Activated CD4-positive, alpha-beta T cell treated with anti-CD3 and anti-CD28 coated beads for 24 hours (primary cell): Measurements from ENCODE around the gene YTHDC1.
A peak's percentile ranks its signal among the peaks of the same experiment; 100 is the strongest.
"Not testable (repeated sequence)": the region's sequence is repeated elsewhere in the genome, so short reads cannot be mapped to it uniquely, and the experiment has no call there.

Experiments
- DNase-seq, 2 donors: peaks; one replicate each; pipeline ENCODE4 v3.0.0-alpha.2; 2020; ENCODE audit warnings: low read depth in 2 of 2

YTHDC1 gene

DNA sequence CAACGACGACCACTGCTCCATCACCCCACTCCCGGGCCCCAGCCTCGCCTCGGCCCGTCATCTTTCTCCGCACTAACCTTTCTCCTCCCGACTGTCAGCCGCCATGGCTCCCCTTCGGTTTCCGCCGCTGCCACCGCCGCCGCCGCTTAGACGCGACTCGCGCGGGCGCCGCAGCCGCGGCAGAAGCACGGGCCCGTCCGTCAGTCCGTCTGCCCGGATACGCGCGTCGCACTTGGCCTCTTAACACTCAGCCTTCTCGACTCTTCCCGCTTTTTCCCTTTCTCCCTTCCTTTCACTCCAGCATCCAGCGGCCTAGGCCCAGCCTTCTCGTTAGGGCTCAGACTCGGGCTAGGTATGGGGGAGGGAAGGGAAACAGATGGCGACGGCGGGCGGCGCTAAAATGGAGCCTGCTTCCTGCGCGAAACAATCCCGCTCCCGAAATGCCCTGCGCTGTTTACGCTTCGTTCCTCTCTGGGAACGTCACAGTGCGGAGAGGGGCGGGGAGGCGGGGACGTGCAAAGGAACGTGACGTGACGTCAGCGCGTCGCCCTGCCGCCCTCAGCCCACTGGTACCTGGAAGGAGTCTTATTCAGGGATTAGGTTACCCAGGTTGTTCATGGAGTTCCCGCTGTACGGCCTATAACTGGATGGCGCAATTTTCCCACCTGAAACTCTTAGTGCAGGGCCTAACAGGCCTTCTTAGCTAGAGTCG, at the start of gene YTHDC1:
Gene YTHDC1 (minus strand): TSS at position 442 of the 712 bp plus-strand sequence. CDS start 337 bp downstream, at position 105.
- peak; percentile 90 to 91 for DNase-seq

DNA sequence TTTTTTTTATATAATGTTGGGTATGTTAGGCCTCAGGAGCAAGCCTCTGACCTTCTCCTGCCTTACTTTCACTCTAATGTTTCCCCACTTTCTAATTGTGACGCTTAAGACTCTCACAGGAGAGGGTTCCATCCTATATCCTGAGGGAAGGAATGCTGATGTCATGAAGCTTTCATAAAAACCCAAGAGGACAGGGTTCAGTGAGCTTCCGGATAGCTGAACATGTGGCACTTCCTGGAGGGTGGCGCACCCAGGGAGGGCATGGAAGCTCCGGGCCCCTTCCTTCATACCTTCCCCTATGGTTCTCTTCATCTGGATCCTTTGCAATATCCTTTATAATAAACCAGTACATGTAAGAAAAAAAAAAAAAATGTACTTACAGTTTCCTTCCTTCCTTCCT, 49.4 kb upstream of the YTHDC1 start:
- DNase-seq, result no peak

DNA sequence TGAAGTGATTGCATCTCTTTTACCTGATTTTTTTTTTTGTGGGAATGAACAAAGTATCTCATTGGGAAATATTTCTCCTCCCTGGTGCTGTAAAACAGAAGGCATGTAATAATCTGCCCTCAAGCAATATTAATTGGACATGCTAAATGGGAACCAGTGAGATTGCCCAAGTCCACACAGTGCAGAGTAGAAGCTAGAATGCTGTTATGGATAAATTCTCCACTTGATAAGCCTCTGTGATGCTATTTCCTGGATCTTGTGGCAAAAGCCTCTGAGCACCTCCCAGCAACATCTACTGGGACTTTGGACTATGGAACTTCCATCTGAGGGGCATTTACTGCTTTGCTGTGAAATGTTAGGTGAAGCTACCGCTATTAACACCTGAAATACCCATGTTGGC, 46.9 kb upstream of the YTHDC1 start:
- no peak for DNase-seq

DNA sequence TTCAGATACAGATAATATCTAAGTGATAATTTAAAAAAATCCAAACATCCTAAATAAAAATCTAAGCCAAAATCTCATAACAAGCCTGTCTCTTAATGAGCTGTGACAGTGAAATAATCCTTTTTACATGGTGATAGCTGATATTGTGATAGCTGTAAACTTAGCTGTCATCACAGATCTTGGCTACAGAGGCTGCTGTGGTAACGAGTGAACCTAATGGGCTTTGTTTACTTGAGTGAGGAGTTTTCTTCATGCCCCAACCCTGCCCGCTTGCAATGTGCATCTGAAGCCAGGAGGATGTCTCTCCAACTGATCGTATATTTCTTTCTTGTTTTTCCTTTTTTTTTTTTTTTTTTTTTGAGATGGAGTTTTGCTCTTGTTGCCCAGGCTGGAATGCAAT, 41.5 kb upstream of the YTHDC1 start:
- no peak for DNase-seq

DNA sequence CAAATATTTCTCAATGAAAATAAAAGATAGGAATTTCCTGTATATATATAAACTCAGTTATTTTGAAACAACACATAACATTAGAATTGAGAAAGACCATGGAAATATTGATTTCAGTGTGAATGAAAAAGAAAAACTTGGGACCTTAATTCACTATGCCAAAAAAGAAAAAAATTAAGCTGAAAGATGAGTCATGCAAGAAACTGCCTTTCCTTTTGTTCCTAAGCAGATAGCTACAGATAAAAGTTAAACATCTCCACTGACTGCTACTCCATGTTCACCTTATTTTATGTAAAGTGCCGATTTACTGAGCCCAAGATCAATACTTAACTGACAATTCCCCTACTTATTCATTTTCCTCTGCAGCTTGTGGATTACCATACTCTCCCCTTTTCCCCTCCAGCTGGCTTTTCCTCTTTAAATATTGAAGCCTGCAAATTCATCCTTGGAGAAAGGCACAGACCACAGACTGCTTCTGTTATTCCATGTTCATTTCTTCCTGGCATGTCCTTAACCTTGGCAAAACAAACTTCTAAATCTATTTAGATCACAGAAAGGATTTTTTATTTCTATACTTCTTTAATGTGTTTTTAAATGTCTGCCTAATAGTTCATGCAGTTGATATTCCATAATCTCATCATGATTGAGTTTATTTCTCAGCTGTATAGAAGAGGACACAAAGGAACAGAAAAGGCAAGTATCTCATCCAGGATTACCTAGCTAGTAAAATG, 40.5 kb upstream of the YTHDC1 start:
- no peak for DNase-seq

DNA sequence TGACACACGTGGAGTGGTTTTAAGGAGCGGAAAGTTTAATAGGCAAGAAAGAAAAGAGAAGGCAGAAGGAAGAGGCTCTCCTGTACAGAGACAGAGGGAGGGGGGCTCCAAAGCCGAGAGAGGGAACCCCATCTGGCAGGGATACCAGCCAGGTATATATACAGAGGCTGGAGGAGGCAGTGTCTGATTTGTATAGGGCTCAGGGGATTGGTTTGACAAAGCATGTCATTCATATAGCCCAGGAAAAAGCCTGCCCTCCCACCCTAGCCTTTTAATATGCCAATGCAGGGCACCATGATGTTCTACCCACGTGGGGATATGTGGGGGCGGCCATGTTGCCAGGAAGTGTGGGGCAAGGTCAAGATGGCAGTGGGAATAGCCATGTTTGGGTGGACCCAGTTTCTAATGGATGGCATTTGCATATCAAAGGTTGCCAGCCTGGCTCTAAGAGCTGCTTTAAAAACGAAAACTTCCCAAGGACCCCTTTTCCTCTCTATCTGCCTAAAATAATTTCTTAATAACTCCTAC, 39.6 kb upstream of the YTHDC1 start:
- not testable (repeated sequence) for DNase-seq

DNA sequence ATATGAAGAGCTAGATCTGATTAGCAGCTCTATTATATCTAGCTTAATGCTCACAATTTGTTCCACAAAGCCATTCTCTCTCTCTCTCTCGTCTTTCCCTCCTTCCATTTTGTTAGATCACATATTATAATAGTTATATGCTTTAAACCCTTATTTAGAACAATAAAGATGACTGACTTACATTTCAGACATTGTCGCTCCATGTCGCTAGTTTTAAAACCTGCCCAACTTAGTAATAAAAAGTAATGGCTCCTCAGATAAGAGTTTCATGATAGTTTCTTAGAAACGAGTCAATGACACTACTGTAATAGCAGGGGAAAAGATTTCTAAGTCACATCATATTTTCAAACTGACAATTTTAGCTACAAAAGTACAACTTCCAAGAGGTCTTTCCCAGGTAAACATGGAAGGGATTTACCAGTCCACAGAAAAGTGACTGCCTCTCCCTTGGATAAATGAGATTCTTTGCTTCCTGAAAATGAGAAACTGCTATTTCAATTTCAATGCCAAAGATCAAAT, 38.5 kb upstream of the YTHDC1 start:
- DNase-seq, result no peak

DNA sequence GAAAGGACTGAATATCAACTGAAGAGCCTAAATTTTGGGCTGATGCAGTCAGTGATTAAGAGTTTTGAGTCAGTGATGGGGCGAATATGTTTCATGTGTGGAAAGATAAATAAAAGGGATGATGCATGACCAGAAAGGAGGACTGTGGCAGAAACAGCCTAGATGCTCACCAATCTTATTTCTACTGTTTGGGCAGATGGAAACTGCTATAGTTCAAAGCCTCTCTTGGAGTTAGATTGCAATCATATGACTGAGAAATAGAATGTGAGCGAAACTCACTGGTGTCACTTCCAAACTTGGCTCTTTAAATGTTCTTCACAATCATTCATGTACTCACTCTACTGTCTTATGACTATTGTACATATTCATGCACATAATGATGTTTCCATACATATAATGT, 35.4 kb upstream of the YTHDC1 start:
- DNase-seq, result no peak

DNA sequence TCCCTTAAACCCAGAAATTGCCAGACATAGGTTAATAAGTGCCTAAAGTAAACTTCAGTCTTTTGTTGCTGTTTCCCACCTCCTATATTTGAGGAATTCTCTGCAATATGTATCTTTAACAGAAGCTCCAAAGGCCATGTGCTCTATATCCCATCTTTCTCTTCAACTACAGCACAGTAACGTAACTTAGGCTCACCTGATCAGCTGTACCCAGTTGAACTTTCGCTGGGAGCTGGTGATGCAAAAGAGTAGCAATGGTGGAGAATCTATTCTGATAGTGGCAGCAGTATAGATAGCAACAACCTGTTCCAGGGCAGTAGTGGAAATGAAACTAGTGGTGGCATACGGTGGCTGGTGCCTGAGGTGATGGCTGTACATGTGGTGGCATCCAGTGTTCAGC, 33.2 kb upstream of the YTHDC1 start:
- DNase-seq, result no peak

DNA sequence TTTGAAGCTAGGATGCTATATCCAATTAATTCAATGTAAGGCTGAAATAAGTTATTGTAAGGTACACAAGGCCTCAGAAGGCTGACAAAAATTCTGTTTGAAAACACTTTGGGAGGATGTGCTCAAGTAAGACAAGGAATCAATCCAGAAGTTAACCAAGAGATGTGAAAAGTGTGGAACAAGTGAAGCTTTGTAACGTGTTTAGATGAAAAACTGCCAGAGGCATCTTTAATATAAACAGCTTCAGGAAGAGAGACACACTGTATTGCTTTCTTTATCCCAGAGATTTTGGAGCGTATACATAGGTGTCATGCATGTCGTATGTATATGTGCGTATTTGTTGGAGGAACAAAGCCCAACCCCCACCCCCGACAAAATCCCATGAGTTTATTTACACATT, 28.3 kb upstream of the YTHDC1 start:
- no peak for DNase-seq

DNA sequence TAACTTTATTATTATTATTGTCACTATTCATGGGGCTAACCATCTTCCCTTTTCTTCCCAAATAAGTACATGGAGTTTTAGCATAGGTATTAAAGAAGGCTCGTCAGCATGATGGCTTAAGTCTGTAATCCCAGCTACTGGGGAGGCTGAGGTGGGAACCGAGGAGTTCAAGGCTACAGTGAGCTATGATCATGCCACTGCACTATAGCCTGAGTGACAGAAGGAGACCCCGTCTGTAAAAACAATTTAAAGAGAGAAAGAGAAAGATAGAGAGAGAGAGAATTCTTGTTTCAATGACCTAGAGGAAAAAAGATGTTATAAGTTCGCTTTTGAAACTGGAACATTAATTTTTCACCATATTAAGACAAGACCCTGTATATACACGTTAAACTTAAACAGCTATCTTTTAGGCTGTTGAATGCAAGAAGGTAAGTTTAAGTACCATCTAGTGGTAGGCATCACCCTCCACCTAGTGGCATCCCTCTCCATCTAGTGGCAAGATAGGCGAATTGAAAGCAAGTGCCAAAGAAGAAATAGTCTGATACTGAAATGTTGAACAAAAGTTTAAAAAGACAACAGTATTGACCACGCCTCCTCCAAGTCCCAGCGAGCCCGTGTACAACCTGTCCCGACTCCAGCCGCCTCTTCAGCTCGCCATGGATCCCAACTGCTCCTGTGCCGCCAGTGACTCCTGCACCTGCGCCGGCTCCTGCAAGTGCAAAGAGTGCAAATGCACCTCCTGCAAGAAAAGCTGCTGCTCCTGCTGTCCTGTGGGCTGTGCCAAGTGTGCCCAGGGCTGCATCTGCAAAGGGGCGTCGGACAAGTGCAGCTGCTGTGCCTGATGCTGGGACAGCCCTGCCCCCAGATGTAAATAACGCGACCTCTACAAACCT, 26.0 kb upstream of the YTHDC1 start:
- DNase-seq, result peak in 1 of 2 donors; percentile 22

DNA sequence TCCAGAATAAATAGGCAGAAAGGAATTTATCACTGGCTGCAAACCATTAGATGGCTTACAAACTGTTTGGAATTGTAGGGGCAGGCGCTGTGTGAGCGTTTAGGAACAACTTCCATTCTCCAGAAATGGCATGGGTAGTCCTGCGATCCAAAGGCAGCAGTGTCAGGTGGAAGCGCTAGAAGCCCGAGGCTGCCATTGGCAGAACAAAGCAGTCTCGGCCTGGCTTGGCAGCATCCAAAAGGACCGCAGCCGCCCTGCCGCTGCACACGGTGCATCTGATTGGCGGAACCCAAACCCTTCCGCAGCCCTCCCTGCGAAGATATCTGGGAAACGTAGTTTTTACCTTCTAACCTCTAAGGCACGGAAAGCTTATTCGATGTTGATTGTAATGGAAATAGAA, 23.6 kb upstream of the YTHDC1 start:
- DNase-seq, result peak; percentile 39 to 44

DNA sequence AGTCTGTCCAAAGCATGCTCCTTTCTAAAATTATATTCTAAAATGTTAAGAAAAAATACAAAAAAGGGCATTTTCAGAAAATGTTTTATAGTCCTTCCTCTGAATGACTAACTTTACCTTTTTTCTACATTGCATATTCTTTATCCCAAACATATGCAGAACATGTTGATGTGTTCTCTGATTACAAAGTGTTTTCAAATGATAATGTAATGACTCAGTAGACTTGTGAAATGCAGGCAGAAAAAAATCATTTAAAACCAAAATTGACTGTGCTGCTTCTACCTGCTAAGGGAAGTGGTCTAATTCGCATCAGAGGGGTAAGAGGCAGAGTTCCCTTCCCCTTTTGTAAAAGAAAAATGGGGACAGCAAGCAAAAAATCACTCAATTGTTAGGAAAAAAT, 22.7 kb upstream of the YTHDC1 start:
- DNase-seq, result no peak

DNA sequence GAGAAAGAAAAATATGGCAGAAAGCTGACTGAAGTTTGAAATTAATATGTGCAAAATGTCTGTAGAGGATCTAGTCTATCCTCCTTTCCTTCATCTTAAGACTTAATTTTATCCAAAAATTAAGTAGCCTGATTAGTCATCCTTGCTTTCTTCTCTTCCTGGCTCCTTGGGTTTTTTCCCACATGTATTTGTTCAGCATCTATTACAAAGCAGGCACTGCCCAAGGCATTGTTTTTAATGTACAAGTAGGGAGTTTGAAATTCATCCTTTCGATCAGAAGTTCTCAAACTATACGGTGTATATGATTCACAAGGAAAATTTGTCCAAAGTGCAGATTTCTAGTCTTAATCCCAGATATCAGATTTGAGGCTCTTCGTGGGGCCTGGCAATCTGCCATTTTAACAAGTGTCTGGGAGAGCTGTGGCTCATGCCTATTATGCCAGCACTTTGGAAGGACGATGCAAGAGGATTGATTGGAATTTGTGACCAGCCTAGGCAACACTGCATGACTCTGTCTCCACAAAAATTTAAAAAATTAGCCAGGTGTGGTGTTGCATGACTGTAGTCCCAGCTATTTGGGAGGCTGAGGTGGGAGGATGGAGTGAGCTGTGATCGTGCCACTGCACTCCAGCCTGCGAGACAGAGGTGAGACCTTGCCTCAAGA, 19.4 kb upstream of the YTHDC1 start:
- DNase-seq, result no peak

DNA sequence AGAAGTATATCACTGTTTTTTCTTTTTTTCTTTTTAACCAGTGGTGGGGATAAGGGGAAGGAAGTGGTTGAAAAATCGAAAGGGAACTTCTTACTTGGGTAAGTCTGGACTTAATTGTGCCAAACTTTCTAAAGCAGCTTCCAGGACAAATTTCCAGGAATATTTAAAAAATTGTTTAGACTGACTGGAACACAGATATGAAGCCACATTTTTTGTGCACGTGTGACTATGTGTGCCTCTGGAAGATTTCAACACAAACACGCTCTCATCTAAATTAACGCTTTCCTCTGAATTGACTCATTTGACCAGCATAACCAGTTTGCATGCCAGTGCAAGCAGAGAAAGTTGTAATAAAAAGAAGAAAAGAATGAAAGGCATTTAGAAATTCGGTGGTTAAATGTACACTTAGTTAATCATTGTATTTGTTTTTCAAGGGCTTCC, 18.8 kb upstream of the YTHDC1 start:
- DNase-seq, result no peak

DNA sequence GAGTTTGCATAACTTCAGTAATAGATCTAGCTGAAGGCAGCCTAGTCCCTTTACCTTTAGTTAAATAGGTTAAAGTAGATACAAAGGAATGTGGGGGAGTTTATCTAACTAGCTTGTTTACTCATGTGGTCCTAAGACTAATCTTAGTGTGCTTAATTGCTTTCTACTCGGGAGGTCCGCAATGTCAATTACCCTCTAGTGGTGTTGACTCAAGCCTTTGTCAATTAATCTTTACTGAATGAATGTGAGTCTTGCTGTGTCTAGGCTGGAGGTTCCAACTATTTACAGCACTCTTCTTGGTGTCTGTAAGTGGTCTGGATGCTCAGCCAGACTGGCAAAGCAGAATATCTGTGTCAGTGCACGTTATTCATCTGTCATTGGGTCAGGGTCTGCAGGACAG, 17.9 kb upstream of the YTHDC1 start:
- DNase-seq, result no peak

DNA sequence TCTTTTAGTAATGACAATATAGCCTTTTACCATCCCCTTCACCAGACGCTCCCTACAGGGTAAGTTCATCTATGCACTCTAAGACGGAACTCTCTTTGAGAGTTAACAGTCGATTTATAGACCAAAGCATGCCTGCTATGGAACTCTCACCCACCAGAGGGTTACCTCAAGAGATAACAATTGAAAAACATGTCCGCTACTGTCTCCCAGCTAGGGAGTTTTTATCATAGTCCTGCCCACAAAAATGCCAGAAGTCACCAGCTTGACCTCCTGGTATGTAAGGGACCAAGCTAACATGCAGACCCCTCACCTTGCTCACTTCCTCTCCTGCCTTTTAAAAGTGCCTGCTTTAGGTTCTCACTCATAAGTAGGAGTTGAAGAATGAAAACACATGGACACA, 16.7 kb upstream of the YTHDC1 start:
- DNase-seq, result no peak

DNA sequence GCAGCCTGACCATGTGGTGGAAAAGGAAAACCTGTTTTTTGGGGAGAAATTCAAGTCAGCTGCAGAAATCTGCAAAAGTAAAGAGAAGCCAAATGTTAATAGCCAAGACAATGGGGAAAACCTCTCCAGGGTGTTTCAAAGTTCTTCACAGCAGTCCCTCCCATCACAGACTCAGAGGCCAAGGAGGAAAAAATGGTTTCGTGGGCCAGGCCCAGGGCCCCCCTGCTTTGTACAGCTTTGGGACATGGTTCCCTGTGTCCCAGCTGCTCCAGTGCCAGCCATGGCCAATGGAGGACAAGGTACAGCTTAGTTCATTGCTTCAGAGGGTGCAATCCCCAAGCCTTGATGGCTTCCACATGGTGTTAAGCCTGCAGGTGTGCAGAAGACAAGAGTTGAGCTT, 15.2 kb upstream of the YTHDC1 start:
- DNase-seq, result no peak

DNA sequence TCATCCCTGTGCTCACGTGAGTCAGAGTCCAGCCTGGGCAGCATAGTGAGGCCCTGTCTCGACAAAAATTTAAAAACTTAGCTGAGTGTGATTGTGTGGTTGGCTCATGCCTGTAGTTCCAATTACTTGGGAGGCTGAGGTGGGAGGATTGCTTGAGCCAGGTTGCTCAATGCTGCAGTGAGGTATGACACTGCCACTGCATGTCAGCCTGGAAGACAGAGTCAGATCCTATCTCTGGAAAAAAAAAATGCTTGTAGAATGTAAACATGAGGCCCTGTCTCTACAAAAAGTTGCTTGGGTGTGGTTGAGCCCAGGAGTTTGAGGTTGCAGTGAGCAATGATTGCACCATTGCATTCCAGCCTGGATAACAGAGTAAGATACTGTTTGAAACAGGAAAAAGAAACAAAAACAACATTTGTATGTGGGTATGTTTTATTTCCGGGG, 11.3 kb upstream of the YTHDC1 start:
- DNase-seq, result no peak

DNA sequence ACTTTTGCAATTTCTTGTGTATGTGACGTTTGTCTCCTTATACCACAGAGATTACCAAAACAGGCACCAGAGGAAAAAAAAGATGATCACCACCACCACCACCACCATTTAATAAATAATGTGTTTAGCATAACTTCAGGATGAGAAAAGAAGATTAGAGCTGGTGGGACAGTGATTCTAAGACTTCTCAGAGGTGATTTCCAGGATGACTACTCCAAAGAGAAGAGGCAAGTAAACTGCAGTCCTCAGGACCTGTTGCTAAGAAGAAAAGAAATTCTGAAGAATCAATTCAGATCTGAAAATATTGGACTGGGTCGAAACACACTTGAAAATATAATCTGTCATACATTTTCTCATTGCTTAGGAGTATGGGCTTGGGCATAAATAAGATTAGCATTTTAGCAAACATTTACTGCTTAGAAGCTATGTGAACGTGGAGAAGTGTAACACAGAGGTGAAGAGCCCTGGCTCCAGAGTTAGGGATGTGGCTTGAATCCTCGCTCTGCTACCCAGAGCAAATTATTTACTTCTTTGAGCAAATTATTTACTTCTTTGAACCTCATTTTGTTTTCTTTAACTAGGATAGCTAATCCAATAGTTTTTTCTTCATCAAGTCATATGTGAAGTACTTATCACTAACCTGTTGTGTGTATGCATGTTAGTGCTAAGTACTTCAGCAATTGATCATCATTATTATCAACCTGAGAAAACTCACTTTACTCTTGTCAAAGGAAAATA, 10.5 kb upstream of the YTHDC1 start:
- DNase-seq, result no peak

DNA sequence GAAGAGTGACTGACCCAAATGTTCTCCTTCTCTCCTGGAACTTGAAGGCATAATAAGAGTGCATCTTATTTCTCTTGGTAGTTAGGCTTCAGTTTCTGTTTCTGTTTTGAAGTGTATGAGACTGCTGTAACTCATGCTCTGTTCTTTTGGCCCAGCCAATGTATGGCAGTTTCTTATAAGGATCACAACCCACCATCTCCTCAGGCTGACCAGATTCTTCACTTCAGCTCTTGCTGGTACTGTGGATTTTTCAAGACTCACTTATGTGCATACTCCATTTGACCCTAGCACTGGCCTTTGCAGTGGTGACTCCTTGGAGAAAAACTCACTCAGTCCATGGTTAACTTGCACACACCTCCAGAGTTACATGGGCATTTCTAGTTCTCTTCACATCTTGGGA, 9.6 kb upstream of the YTHDC1 start:
- no peak for DNase-seq
